Activated T-helper 9 cell treated with anti-CD3 and anti-CD28 coated beads, Interleukin-2, amount 50 U/mL, for 16 hours (primary cell): ENCODE data around the gene VIPR1.

Source experiments
- DNase-seq: peaks from one replicate; pipeline ENCODE4 v3.0.0-alpha.2; 2020; ENCODE audit warnings: low read depth

The VIPR1 gene, protein sequence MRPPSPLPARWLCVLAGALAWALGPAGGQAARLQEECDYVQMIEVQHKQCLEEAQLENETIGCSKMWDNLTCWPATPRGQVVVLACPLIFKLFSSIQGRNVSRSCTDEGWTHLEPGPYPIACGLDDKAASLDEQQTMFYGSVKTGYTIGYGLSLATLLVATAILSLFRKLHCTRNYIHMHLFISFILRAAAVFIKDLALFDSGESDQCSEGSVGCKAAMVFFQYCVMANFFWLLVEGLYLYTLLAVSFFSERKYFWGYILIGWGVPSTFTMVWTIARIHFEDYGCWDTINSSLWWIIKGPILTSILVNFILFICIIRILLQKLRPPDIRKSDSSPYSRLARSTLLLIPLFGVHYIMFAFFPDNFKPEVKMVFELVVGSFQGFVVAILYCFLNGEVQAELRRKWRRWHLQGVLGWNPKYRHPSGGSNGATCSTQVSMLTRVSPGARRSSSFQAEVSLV

DNA sequence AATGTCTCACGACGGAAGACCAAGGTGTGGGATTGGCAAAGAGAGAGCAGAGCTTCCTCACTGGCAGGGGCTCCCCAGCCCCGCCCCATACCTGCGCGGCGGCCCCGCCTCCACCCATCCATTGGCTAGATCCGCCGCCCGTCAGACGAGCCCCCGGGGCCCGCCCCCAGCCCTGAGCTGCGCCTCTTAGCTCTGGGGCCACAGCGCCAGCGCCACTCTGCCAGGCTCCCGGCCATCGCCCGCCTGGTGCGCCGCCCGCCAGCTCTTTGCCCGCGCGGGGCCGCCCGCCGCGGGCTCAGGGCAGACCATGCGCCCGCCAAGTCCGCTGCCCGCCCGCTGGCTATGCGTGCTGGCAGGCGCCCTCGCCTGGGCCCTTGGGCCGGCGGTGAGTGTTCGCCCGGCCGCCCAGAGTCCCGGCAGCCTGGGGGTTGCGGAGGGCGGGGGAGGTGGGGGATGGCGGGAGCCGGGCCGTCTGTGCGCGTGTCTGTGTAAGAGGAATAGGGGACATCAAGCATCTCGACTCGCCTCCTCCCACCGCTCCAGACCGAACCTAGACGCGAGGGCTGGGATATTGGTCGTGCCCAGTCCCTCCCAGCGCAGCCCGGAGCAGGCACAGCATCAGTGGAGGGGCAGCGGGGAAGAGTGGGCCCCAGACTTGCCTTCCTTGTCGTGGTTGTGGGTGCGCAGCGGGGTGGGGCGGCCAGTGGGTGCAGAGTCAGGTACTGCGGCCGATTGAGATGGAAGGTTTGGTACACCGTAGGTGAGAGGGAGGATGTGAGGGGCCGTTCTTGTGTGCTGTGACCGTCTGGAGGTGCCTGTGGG is at the start of gene VIPR1:
VIPR1 (plus strand) TSS at position 215 of the 822 bp plus-strand sequence; CDS start at position 308, 93 bp downstream.
- peak; percentile 88 for DNase-seq

GRCh38 chr3:42456211-42456610 is 46.2 kb upstream of the VIPR1 start:
- no peak for DNase-seq

DNA sequence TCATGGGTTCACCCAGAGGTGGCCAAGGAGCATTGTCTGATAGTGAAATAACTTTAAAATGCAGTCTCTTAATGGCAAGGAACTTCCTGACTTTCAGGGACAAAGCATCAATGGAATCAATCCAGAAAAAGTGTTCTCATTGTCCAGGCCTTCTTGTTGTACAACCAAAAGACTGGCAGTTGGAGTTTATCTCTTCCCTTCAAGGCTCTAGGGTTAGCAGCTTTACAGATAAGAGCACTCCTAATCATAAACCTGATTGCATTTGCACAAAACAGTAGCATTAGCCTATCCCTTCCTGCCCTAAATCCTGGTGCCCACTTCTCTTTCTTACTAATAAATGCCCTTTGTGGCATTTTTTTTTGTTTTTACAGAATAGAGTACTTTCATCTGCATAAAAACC is 43.3 kb upstream of the VIPR1 start:
- no peak for DNase-seq

DNA sequence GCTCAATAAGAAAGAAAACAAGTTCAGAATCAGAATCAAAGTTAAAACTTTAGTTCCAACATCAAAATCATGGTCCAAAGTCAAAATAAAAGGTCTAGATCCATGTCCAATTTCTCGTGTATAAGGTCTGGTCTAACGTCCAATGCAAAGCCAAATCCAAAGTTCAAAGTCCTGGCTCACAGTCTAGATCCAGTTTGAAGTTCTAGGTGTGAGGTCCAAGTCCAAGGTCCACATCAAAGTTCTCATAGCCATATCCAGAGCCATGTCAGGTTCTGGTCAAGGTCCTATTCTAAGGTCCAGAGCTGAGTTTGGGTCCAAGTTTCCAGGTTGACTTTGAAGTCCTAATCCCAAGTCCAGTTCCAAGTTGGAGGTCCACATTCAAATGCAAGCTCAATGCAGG is 40.7 kb upstream of the VIPR1 start:
- DNase-seq: no peak

GRCh38 chr3:42463093-42463492 is 39.4 kb upstream of the VIPR1 start:
- DNase-seq: no peak

DNA sequence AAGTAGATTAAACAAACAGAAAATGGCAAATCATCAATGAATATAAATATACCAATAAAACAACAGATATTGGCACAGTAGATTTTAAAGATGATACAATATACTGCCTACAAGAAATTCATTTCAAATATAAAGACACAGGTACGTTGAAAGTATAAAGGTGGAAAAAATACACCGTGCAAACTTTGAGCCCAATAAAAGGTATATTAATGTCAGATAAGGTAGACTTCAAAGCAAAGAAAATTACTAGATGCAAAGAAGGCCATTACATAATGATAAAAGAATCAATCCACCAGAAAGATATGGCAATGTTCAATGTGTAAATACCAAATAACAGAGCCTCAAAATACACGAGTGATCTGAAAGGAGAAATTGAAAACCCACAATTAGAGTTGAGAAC is 34.3 kb upstream of the VIPR1 start:
- no peak for DNase-seq

GRCh38 chr3:42472555-42472954 is 29.9 kb upstream of the VIPR1 start:
- DNase-seq: no peak

DNA sequence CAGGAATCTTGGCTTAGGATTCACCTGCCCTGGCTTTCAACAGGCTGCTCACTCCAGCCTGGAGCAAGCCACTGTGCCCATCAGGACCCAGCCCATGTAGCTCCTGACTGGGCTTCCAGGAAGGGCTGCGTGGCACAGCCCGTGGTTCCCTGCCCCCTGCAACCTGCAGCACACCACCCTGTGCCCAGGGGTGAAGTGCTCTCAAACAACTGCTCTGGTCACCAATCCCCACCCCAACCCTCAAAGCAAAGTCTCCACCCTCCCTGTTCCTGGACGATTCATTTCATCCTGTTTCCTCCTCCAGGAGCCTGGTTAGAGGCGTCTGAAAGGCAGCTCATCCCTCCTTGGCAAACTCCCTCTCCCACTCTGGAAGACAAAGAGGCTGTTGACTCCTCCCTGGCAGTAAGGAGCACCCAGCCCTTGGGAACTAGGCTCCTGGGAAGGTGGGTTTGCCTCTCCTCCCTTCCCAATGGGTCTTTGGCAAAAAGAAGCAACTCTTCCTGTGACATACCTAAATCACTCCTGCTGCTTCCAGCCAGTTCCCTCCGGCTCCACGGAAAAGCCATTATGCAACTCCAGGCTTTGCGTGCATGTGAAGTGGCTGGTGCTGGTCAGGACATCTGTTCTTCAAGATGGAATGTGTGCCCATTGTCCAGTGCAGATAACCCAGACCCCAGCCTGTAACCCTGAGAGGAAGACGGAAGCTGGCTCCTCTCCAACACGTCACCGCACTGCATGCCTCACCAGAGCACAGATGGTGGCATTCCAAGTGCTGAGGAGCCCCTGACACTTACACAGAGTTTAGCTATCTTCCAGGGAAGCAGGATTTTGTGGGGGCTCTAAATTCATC is 29.1 kb upstream of the VIPR1 start:
- no peak for DNase-seq

DNA sequence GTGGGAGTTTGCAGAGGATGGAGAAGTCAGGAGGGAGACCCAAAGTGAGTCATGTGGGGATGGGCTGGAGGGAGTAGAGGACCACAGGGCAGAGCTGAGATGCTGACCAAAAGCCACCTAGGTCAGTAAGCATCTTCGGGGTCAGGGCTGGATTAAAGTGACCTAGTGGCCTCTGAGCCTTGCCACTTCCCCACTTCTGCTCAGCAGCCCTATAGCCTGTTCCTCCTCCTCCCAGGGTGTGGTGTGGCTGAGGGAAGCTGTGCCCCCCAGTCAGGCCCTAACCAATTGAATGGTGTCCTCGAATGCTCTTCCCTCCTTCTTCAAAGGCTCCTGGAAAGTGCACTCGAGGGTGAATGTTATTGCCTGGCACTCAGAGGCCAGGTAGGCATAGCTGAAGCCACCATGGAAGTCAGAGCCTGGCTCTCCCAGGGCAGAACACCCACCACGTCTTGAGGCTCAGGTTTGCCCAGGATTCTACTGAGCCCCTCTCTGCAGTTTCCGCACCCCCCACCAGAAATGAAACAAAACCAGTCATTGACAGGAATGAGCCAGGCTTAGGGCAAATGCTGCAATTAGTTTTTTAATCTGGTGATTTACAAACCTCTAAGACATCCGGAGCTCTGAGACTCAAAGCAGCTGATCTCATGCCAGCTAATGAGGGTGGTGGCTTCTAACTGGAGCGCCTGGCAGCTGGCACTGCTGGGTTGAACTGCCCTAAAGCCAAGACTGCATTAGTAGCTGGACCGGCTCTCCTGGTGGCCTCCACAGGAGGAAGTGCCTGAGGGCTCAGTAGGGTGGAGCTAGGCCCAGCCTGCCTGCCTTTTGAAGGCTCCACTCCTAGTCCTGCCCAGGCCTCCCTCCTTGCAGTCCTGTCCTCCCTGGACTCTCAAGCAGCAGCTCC is 26.0 kb upstream of the VIPR1 start:
- no peak for DNase-seq

GRCh38 chr3:42477696-42478095 is 24.7 kb upstream of the VIPR1 start:
- DNase-seq: no peak

DNA sequence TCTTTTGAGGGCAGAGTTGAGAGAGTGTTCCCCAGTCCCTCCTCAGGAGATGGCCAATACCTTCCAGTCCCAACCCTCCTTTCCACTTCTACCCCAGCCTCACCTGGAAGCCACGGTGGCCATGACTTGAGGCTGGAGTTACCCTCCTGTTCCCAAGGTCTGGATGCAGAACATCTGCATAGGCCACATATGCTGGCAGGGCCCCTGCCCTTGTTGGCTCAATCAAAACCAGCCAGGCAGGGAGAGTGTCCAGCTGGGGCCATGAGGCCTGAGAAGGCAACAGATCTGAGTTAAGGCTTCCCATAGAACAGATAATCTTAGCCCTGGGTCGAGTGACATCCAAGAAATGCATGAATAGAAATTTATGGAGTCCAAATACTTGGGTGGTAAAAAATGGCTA is 23.6 kb upstream of the VIPR1 start:
- DNase-seq: no peak

- no peak for DNase-seq
Measured at GRCh38 chr3:42486814-42487565, 15.5 kb upstream of the VIPR1 start.

DNA sequence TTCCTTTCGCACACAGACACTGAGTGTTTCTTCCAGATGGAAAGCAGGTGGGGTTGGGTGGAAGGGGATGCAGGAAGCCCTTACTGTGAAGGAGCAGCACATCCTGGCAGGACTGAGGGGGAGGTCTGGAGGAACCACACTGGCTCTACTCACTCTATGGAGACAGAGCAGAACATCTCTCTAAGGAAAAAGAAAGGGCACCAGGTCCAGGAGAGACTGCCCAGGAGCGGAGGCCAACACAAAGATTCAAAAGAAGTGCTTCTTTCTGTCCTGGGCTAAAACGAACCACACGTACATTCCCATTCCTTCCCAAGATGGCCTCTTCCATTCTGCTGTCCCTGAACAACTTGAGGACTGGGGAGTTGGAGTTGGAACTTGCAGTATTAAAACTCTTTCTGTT is 13.8 kb upstream of the VIPR1 start:
- DNase-seq: no peak

GRCh38 chr3:42489116-42489936 is 13.1 kb upstream of the VIPR1 start:
- no peak for DNase-seq

DNA sequence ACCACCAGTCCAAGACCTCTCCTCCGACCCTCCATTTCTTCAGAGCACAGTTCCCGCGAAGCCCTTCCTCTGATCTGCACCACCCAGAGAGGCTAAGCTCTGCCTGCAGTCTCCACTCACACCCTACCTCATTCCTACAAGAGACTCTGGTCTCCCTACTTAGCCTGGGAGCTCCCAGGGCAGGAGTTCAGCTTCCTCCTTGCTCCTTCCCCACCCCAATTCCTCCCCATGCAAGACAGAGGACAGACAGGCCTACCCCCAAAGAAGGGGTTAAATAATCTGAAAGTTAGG is 12.6 kb upstream of the VIPR1 start:
- no peak for DNase-seq

DNA sequence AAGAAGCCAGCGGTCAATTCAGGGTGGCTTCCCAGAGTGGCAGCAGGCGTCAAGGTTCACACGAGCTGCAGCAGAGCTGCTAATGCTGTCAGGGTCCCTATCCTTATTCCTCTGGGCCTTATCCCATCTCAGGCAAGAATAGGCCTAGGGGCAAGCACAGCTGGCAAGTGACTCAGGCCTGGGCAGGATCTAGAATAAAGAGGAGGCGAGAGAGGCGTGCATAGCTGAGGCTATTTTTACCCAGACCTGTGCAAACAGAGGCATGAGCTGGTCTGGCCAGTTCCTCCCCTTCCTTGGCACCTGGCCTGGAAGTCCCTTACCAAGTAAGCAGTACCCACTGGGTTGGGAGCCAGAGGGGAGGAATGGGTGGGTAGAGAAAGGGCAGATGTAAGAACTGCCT is 12.2 kb upstream of the VIPR1 start:
- DNase-seq: no peak

DNA sequence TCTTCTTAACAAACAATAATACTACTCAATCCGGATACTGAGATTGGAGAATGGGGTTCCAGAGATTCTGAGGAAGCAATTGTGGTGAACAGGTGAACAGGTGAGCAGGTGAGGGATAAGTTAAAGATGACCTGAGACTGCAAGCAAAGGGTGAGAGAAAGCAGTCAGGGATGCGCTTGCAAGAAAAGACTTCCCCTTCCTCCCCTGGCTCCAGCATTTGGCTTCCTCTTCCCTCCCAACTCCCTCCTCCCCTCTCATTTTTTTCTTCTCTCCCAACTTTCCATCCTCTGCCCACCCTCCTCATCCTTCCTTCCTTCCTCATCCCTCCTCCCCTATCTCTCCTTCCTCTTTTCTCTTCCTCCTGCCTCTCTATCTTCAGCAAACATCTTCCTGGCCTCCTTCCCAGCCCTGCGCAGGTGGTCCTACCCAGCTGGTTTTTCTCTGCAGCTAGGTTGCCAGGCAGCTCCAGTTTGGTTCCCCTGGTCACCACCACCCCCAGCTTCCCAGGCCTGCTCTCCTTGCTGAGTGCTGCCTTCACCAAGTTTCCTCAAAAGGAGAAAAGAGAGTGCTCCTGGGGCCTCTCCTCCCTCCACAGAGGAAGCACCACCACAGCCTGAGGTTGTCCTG is 10.4 kb upstream of the VIPR1 start:
- DNase-seq: no peak

DNA sequence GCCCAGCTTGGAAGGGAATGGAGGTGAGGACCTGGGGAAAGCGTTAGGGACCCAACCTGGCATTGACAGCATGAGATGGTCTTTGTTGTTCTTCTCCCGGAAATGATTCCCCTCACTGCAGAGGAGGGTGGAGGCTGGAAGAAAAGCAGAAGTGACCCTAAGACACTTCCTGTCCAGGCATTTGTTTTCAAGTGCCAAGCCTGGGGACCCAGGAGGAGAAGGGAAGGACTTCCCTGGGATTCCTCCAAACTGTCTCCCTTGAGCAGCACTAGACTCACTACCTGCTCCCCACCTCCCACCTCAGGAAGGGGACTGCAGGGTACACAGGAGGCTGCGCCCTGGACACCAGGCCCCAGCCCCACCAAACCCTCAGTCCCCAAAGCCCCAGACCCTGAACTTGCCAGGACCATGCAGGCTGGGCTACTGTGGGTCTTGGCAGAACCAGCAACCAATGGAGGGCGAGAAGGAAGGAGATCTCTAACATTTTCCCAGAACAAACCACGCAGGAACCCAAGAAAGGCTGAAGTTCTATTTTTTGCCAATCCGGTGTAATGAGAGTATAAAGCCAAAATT is 9.8 kb upstream of the VIPR1 start:
- DNase-seq: no peak
